HG03108 (cell line): ENCODE data around the gene SYT3.
"Not testable (repeated sequence)": the region's sequence is repeated elsewhere in the genome, so short reads cannot be mapped to it uniquely, and the experiment has no call there.

ENCODE experiments used
- ATAC-seq: cut with Tn5 transposase; IDR thresholded peaks from one replicate; pipeline ENCODE4 v1.9.1; 2021; ENCODE audit warnings: moderate library complexity; ENCODE audit not compliant: unreplicated experiment

The SYT3 gene

GRCh38 chr19:50636317-50637085, 3.2 kb downstream of the SYT3 start:
- ATAC-seq: no peak

GRCh38 chr19:50633973-50634372, 5.7 kb downstream of the SYT3 start:
- ATAC-seq: no peak

- ATAC-seq: no peak
Measured at GRCh38 chr19:50633359-50633758, 6.3 kb downstream of the SYT3 start.

- ATAC-seq: no peak
Measured at GRCh38 chr19:50632151-50632835, 7.4 kb downstream of the SYT3 start.

- ATAC-seq: no peak
Measured at GRCh38 chr19:50629801-50630200, 9.9 kb downstream of the SYT3 start.

- no peak for ATAC-seq
Measured at GRCh38 chr19:50629194-50629593, 10.5 kb downstream of the SYT3 start.

- ATAC-seq: no peak
Measured at GRCh38 chr19:50628551-50628950, 11.1 kb downstream of the SYT3 start.

- no peak for ATAC-seq
Measured at GRCh38 chr19:50628146-50628545, 11.5 kb downstream of the SYT3 start.

- no peak for ATAC-seq
Measured at GRCh38 chr19:50626795-50627194, 12.9 kb downstream of the SYT3 start.

- no peak for ATAC-seq
Measured at GRCh38 chr19:50626011-50626410, 13.7 kb downstream of the SYT3 start.

- no peak for ATAC-seq
Measured at GRCh38 chr19:50624949-50625600, 14.6 kb downstream of the SYT3 start.

GRCh38 chr19:50620394-50620906, 19.2 kb downstream of the SYT3 start:
- not testable (repeated sequence) for ATAC-seq

- ATAC-seq: not testable (repeated sequence)
Measured at GRCh38 chr19:50619184-50619583, 20.5 kb downstream of the SYT3 start.

GRCh38 chr19:50618379-50618778, 21.3 kb downstream of the SYT3 start:
- not testable (repeated sequence) for ATAC-seq

GRCh38 chr19:50612504-50613404, 26.9 kb downstream of the SYT3 start:
- not testable (repeated sequence) for ATAC-seq

- ATAC-seq: no peak
Measured at GRCh38 chr19:50607874-50608785, 31.6 kb downstream of the SYT3 start.

- no peak for ATAC-seq
Measured at GRCh38 chr19:50607388-50607787, 32.3 kb downstream of the SYT3 start.

GRCh38 chr19:50606059-50606836, 33.4 kb downstream of the SYT3 start:
- ATAC-seq: not testable (repeated sequence)
